ENCODE results near the gene CORO2A.
"Not testable (repeated sequence)": the region's sequence is repeated elsewhere in the genome, so short reads cannot be mapped to it uniquely, and the experiment has no call there.

The CORO2A gene

DNA sequence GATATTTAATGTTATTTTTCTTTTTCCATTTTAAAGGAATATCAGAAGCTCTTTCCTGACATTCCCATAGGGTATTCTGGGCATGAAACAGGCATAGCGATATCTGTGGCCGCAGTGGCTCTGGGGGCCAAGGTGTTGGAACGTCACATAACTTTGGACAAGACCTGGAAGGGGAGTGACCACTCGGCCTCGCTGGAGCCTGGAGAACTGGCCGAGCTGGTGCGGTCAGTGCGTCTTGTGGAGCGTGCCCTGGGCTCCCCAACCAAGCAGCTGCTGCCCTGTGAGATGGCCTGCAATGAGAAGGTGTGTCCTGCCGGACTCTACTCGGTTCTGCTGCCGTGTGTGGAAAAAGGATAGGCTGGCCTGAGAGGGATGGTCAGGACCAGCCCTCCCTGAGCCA lies 111.7 kb downstream of the CORO2A start:
- H3K4me3 ChIP-seq (ENCODE audit: low read depth in 1 of 2, low read length in 2 of 2) = no peak overlapping the region
- H2AFZ ChIP-seq (ENCODE audit: low read depth, low read length) = no peak overlapping the region
- H3K36me3 ChIP-seq (ENCODE audit: insufficient read depth, low read length) = peaks cover 65% of the 10 kb centered on the region
- no peak overlapping the region for H3K27ac ChIP-seq (ENCODE audit: low read length)
- H3K79me2 ChIP-seq (ENCODE audit: insufficient read depth, low read length) = no peaks in the 10 kb centered on the region
- H3K4me2 ChIP-seq (ENCODE audit: insufficient read depth, low read length) = no peak overlapping the region
- no peaks in the 10 kb centered on the region for H3K9me3 ChIP-seq (ENCODE audit: insufficient read depth, low read length, severe bottlenecking)
- no peaks in the 10 kb centered on the region for H4K20me1 ChIP-seq (ENCODE audit: insufficient read depth, low read length)
- H3K9ac ChIP-seq (ENCODE audit: low read depth, low read length) = no peak overlapping the region
- H3K4me1 ChIP-seq (ENCODE audit: insufficient read depth, low read length) = no peaks in the 10 kb centered on the region
- ATAC-seq (ENCODE audit: insufficient read depth, low read depth) (no peak), DNase-seq (no peak)
- TF ChIP-seq, protein P1, sequence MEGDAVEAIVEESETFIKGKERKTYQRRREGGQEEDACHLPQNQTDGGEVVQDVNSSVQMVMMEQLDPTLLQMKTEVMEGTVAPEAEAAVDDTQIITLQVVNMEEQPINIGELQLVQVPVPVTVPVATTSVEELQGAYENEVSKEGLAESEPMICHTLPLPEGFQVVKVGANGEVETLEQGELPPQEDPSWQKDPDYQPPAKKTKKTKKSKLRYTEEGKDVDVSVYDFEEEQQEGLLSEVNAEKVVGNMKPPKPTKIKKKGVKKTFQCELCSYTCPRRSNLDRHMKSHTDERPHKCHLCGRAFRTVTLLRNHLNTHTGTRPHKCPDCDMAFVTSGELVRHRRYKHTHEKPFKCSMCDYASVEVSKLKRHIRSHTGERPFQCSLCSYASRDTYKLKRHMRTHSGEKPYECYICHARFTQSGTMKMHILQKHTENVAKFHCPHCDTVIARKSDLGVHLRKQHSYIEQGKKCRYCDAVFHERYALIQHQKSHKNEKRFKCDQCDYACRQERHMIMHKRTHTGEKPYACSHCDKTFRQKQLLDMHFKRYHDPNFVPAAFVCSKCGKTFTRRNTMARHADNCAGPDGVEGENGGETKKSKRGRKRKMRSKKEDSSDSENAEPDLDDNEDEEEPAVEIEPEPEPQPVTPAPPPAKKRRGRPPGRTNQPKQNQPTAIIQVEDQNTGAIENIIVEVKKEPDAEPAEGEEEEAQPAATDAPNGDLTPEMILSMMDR (IDR thresholded peaks at IDR 0.05; ENCODE audit: borderline replicate concordance, extremely low read depth, low read length, poor library complexity, severe bottlenecking) = no peak
- no peak for TF ChIP-seq EZH2 (IDR thresholded peaks at IDR 0.05; ENCODE audit: borderline replicate concordance, low read depth, low read length, severe bottlenecking)
- no peaks in the 10 kb centered on the region for H3K27me3 ChIP-seq (ENCODE audit: insufficient read depth, low read length, poor library complexity)

DNA sequence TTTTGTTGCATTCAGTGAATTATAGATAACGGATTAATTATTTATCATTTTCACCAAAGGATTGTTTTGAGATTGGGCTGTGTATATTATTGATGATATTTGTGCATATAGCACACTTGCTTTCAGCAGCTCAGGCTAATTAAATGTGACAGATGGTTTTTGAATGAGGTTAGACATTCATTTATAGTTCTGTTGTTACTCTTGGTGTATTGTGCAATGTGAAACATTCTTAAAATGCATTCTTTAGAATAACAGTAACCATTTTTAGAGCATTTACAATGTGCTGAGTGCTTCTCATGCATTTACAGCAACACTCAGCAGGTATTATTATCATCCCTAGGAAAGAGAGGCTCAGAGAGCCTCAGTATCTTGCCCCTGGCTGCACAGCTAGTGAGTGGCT lies 112.1 kb downstream of the CORO2A start:
- no peak for DNase-seq
- Histone ChIP-seq H3K36me3 (ENCODE audit: insufficient read depth, low read length) (peaks cover 64% of the 10 kb centered on the region), H3K27ac (ENCODE audit: low read length) (no peak overlapping the region)

DNA sequence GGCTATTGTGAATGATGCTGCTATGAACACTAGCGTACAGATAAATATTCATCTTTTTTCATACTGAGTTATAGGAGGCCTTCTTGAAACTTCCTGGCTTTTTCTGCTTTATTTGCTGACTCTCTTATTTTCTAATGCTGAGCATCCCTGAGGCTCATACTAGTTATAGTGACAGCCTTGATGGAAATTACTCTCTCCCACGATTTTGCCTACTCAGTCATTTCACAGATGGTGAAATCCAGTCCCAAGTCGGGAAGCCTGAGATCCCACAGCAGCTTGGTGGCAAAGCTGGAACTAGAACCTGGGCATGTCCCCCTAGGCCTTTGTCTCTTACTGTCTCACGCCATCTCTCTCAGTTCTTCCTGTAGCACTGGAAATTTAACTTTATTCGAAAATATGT lies 113.5 kb downstream of the CORO2A start:
- Histone ChIP-seq H3K4me3 (ENCODE audit: low read depth in 1 of 2, low read length in 2 of 2) (no peak overlapping the region), H3K4me1 (ENCODE audit: insufficient read depth, low read length) (peaks cover 8% of the 10 kb centered on the region), H2AFZ (ENCODE audit: low read depth, low read length) (no peak overlapping the region), H3K79me2 (ENCODE audit: insufficient read depth, low read length) (0 out of 2 replicates have a peak, but pooled peaks cover 6% of the 10 kb centered on the region), H4K20me1 (ENCODE audit: insufficient read depth, low read length) (no peaks in the 10 kb centered on the region), H3K36me3 (ENCODE audit: insufficient read depth, low read length) (peaks cover 50% of the 10 kb centered on the region), H3K4me2 (ENCODE audit: insufficient read depth, low read length) (no peak overlapping the region), H3K27me3 (ENCODE audit: insufficient read depth, low read length, poor library complexity) (no peaks in the 10 kb centered on the region), H3K9me3 (ENCODE audit: insufficient read depth, low read length, severe bottlenecking) (no peaks in the 10 kb centered on the region), H3K9ac (ENCODE audit: low read depth, low read length) (no peak overlapping the region), H3K27ac (ENCODE audit: low read length) (no peak overlapping the region)
- DNase-seq = no peak
- ATAC-seq (ENCODE audit: insufficient read depth, low read depth) = no peak
- TF ChIP-seq, protein P1 (IDR thresholded peaks at IDR 0.05; ENCODE audit: borderline replicate concordance, extremely low read depth, low read length, poor library complexity, severe bottlenecking) = no peak

More for the DNA sequence above, 112.1 kb downstream of the CORO2A start:
- Histone ChIP-seq H3K9ac (ENCODE audit: low read depth, low read length) (no peak overlapping the region), H3K4me1 (ENCODE audit: insufficient read depth, low read length) (no peaks in the 10 kb centered on the region), H3K79me2 (ENCODE audit: insufficient read depth, low read length) (no peaks in the 10 kb centered on the region), H3K9me3 (ENCODE audit: insufficient read depth, low read length, severe bottlenecking) (no peaks in the 10 kb centered on the region), H3K4me2 (ENCODE audit: insufficient read depth, low read length) (no peak overlapping the region), H3K4me3 (ENCODE audit: low read depth in 1 of 2, low read length in 2 of 2) (no peak overlapping the region), H3K27me3 (ENCODE audit: insufficient read depth, low read length, poor library complexity) (no peaks in the 10 kb centered on the region), H2AFZ (ENCODE audit: low read depth, low read length) (no peak overlapping the region), H4K20me1 (ENCODE audit: insufficient read depth, low read length) (no peaks in the 10 kb centered on the region)
- TF ChIP-seq, protein P1 (IDR thresholded peaks at IDR 0.05; ENCODE audit: borderline replicate concordance, extremely low read depth, low read length, poor library complexity, severe bottlenecking) = no peak
- no peak for TF ChIP-seq EZH2 (IDR thresholded peaks at IDR 0.05; ENCODE audit: borderline replicate concordance, low read depth, low read length, severe bottlenecking)
- ATAC-seq (ENCODE audit: insufficient read depth, low read depth) = no peak

DNA sequence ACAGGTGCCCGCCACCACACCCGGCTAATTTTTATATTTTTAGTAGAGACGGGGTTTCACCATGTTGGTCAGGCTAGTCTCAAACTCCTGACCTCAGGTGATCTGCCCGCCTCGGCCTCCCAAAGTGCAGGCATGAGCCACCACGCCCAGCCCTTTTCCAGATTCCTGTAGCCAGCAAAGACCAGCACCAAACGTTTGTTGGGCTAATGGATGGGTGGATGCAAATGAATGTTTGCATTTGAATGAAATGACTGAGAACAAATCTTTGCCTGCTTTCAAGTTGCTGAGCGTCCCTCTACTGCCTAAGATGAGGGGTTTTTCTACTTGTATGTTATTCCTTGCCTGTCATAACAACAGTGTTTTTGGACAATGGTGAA lies 115.9 kb downstream of the CORO2A start:
- not testable (repeated sequence) for H3K4me2 ChIP-seq (ENCODE audit: insufficient read depth, low read length); H3K27ac ChIP-seq (ENCODE audit: low read length); H3K4me3 ChIP-seq (ENCODE audit: low read depth in 1 of 2, low read length in 2 of 2)

More for the DNA sequence above, 115.9 kb downstream of the CORO2A start:
- not testable (repeated sequence) for H3K79me2 ChIP-seq (ENCODE audit: insufficient read depth, low read length); ATAC-seq (ENCODE audit: insufficient read depth, low read depth); H2AFZ ChIP-seq (ENCODE audit: low read depth, low read length); H3K27me3 ChIP-seq (ENCODE audit: insufficient read depth, low read length, poor library complexity); H3K9ac ChIP-seq (ENCODE audit: low read depth, low read length); DNase-seq; H3K9me3 ChIP-seq (ENCODE audit: insufficient read depth, low read length, severe bottlenecking); H4K20me1 ChIP-seq (ENCODE audit: insufficient read depth, low read length); H3K4me1 ChIP-seq (ENCODE audit: insufficient read depth, low read length)
- H3K36me3 ChIP-seq (ENCODE audit: insufficient read depth, low read length) = peaks cover 28% of the 10 kb centered on the region
